CD4-positive, alpha-beta T cell (primary cell): Measurements from ENCODE around the gene TULP4. TPM values are rescaled to one million over a fixed set of nuclear protein-coding genes. Genes with fewer than 3 reads are reported as not detected.

Experiments used
- ATAC-seq: fragments of 200-7000 bp; cut with Tn5 transposase; one replicate; pipeline ENCODE4 v1.10.0; 2022; ENCODE audit warnings: mild to moderate bottlenecking; ENCODE audit not compliant: poor library complexity
- CTCF ChIA-PET: fragments of 350-600 bp; sonication (Branson Sonifier 250); formaldehyde crosslinking; loops from one replicate; lab custom pipeline; 2021; ENCODE audit warnings: antibody characterized with exemption, inconsistent platforms; lab: Charles Lee
- POLR2A ChIA-PET: fragments of 350-600 bp; sonication (Branson Sonifier 250); formaldehyde crosslinking; loops from one replicate; lab custom pipeline; 2021; ENCODE audit warnings: antibody characterized with exemption, inconsistent platforms; lab: Charles Lee
- DNase-seq, 14 experiments: peaks; one replicate each; pipeline ENCODE4 v3.0.0-alpha.2; 2013 to 2020; ENCODE audit warnings: mixed read lengths in 2 of 14
- H3K27ac ChIP-seq, 2 donors: one replicate each; pipeline versions ENCODE4 v1.5.1 to v1.7.0; 2013; ENCODE audit warnings: low read length in 2 of 2, low read depth in 1 of 2, mild to moderate bottlenecking in 1 of 2
- H3K27me3 ChIP-seq, 2 experiments: 1 replicate in 1 of 2; 2 replicates in 1 of 2; pipeline versions ENCODE4 v1.6.1 to v1.7.0; 2013; ENCODE audit warnings: low read length in 2 of 2, control low read depth in 1 of 2, mild to moderate bottlenecking in 1 of 2, moderate library complexity in 1 of 2; ENCODE audit not compliant: insufficient read depth in 2 of 2, control insufficient read depth in 1 of 2
- H3K36me3 ChIP-seq: one replicate; pipeline ENCODE4 v1.6.1; 2013; ENCODE audit warnings: low read length, control low read depth; ENCODE audit not compliant: insufficient read depth
- H3K4me1 ChIP-seq: one replicate; pipeline ENCODE4 v1.6.1; 2013; ENCODE audit warnings: low read length, control low read depth; ENCODE audit not compliant: insufficient read depth
- H3K4me3 ChIP-seq: one replicate; pipeline ENCODE4 v1.5.1; 2013; ENCODE audit warnings: mild to moderate bottlenecking, low read length, moderate library complexity
- H3K9me3 ChIP-seq, 2 experiments: 1 replicate in 1 of 2; 2 replicates in 1 of 2; pipeline versions ENCODE4 v1.6.1 to v1.7.0; 2013; ENCODE audit warnings: low read length in 2 of 2, mild to moderate bottlenecking in 2 of 2, control low read depth in 1 of 2, moderate library complexity in 1 of 2; ENCODE audit not compliant: control insufficient read depth in 1 of 2, insufficient read depth in 1 of 2
- H3K27ac Mint-ChIP-seq: one replicate; pipeline ENCODE4 v1.8.0; 2020; ENCODE audit warnings: mixed read lengths
- H3K27me3 Mint-ChIP-seq: one replicate; pipeline ENCODE4 v1.8.0; 2021; ENCODE audit warnings: mixed read lengths
- H3K36me3 Mint-ChIP-seq: one replicate; pipeline ENCODE4 v1.8.0; 2021; ENCODE audit warnings: low read depth, mixed read lengths
- H3K4me1 Mint-ChIP-seq: one replicate; pipeline ENCODE4 v1.8.0; 2021; ENCODE audit warnings: low read depth, mixed read lengths
- H3K4me3 Mint-ChIP-seq: one replicate; pipeline ENCODE4 v1.8.0; 2020; ENCODE audit warnings: mild to moderate bottlenecking, mixed read lengths
- H3K9me3 Mint-ChIP-seq: one replicate; pipeline ENCODE4 v1.8.0; 2020; ENCODE audit warnings: mixed read lengths
- CTCF ChIP-seq: fragments of 200-600 bp; IDR thresholded peaks from one replicate; pipeline ENCODE4 v1.8.0; 2022; ENCODE audit warnings: antibody characterized with exemption, mild to moderate bottlenecking
- intact Hi-C, 2 experiments: fragments of 100-400 bp; cut with DNase I in 1 of 2; cut with micrococcal nuclease in 1 of 2; formaldehyde crosslinking; loops; one replicate each; pipeline versions ENCODE4 v1.15.1 to v1.9.0; 2023 to 2025; cut with DNase I, micrococcal nuclease
- total RNA-seq, 174 experiments: library from RNA in 2 of 174; stranded (reverse) in 2 of 174; gene quantifications; one replicate each; pipeline ENCODE4 v1.2.3 and lab custom pipeline; 2021 to 2026

Gene TULP4
- total RNA-seq, 2 experiments from 2014 or later = 66.1 to 68.2 TPM

GRCh38 chr6:158512809-158513208 is 200.5 kb downstream of the TULP4 start:
- CTCF ChIA-PET = no interaction called here
- Histone ChIP-seq H3K27me3 (peaks cover 0 to 2% of the 10 kb centered on the region in 2 experiments), H3K36me3 (no peaks in the 10 kb centered on the region), H3K27ac (no peak overlapping the region), H3K4me3 (no peak overlapping the region), H3K9me3 (no peaks in the 10 kb centered on the region), H3K4me1 (peaks cover 35% of the 10 kb centered on the region)
- peaks cover 4% of the 10 kb centered on the region for H3K27me3 Mint-ChIP-seq
- H3K27ac Mint-ChIP-seq = no peak overlapping the region
- peaks cover 33% of the 10 kb centered on the region for H3K4me1 Mint-ChIP-seq
- H3K4me3 Mint-ChIP-seq = no peak overlapping the region
- POLR2A ChIA-PET = no interaction called here
- DNase-seq = no peak
- no peaks in the 10 kb centered on the region for H3K9me3 Mint-ChIP-seq
- intact Hi-C loops = no loop called here
- no peak for ATAC-seq
- no peak for TF ChIP-seq CTCF
- H3K36me3 Mint-ChIP-seq = peaks cover 3% of the 10 kb centered on the region

GRCh38 chr6:158514176-158514575 is 201.9 kb downstream of the TULP4 start:
- no peaks in the 10 kb centered on the region for H3K9me3 ChIP-seq
- no peak overlapping the region for H3K4me3 Mint-ChIP-seq
- H3K27me3 Mint-ChIP-seq = peaks cover 16% of the 10 kb centered on the region
- peaks cover 42% of the 10 kb centered on the region for H3K4me1 ChIP-seq
- intact Hi-C loops = no loop called here
- H3K27ac Mint-ChIP-seq = no peak overlapping the region
- no peaks in the 10 kb centered on the region for H3K36me3 Mint-ChIP-seq
- no peak overlapping the region for H3K4me3 ChIP-seq
- ATAC-seq (no peak), DNase-seq (peak in 2 of 14 experiments; percentile 10 to 34)
- no peak for TF ChIP-seq CTCF
- H3K4me1 Mint-ChIP-seq = peaks cover 43% of the 10 kb centered on the region
- ChIA-PET POLR2A (no interaction called here), CTCF (interaction anchor here (1.4 kb wide), 1 partner anchor 293 kb away, joined by 5 read pairs; no protein-coding TSS in a partner anchor)
- H3K27me3 ChIP-seq = peaks cover 0 to 2% of the 10 kb centered on the region in 2 experiments
- no peaks in the 10 kb centered on the region for H3K9me3 Mint-ChIP-seq
- peak overlapping the region in 1 of 2 donors; percentile 15 for H3K27ac ChIP-seq
- H3K36me3 ChIP-seq = no peaks in the 10 kb centered on the region

- Mint-ChIP-seq H3K27ac (no peak overlapping the region), H3K4me1 (peaks cover 43% of the 10 kb centered on the region), H3K36me3 (no peaks in the 10 kb centered on the region), H3K4me3 (no peak overlapping the region), H3K9me3 (no peaks in the 10 kb centered on the region), H3K27me3 (peaks cover 24% of the 10 kb centered on the region)
- CTCF ChIA-PET = interaction anchor here (1.4 kb wide), 1 partner anchor 294 kb away, joined by 5 read pairs; no protein-coding TSS in a partner anchor
- no peaks in the 10 kb centered on the region for H3K36me3 ChIP-seq
- H3K27me3 ChIP-seq = peaks cover 2 to 5% of the 10 kb centered on the region in 2 experiments
- POLR2A ChIA-PET = no interaction called here
- H3K27ac ChIP-seq = no peak overlapping the region
- no peak for TF ChIP-seq CTCF
- no peaks in the 10 kb centered on the region for H3K9me3 ChIP-seq
- no peak overlapping the region for H3K4me3 ChIP-seq
- no peak for DNase-seq
- no peak for ATAC-seq
- H3K4me1 ChIP-seq = peaks cover 42% of the 10 kb centered on the region
- intact Hi-C loops = loop anchor here in 1 of 2 experiments (5.0 kb wide), 1 partner anchor 293 kb away; no protein-coding TSS in a partner anchor
Observed at GRCh38 chr6:158514991-158515390, 202.7 kb downstream of the TULP4 start.
